SK-N-SH (cell line): ENCODE measurements around the gene CTDSPL2. TPM values are rescaled to one million over a fixed set of nuclear protein-coding genes. Genes with fewer than 3 reads are reported as not detected.

Experiments used
- CTCF ChIA-PET: fragments of 300-600, 350-600 bp; formaldehyde crosslinking; extraction: SDS; loops from one replicate; lab custom pipeline; 2021; lab: Yijun Ruan, JAX
- POLR2A ChIA-PET: fragments of 350-600 bp; sonication (Branson Sonifier 250); formaldehyde crosslinking; extraction: SDS; loops from one replicate; lab custom pipeline; 2020; ENCODE audit warnings: antibody characterized with exemption, inconsistent platforms; lab: Yijun Ruan, JAX
- DNase-seq: peaks from one replicate; pipeline ENCODE4 v3.0.0; 2012
- H2AFZ ChIP-seq: fragments of 200-600 bp; sonication (generic); 2 replicates; pipeline ENCODE4 v1.8.1; 2016; ENCODE audit warnings: antibody characterized with exemption, mild to moderate bottlenecking, low read depth
- H3F3A ChIP-seq: fragments of 200-600 bp; sonication (generic); replicated peaks from 2 replicates; pipeline ENCODE3; 2016; ENCODE audit warnings: antibody characterized with exemption, mild to moderate bottlenecking; ENCODE audit not compliant: insufficient read depth
- H3K27ac ChIP-seq, 2 experiments: fragments of 200-500 bp in 1 of 2; fragments of 200-600 bp in 1 of 2; sonication (Bioruptor generic) in 1 of 2; sonication (generic), shearing (Covaris generic) in 1 of 2; 2 replicates each; pipeline versions ENCODE4 v1.5.1 to v1.6.1; 2014 to 2016; ENCODE audit warnings: low read depth in 2 of 2, inconsistent platforms in 1 of 2, low read length in 1 of 2, mild to moderate bottlenecking in 1 of 2, mixed read lengths in 1 of 2
- H3K27me3 ChIP-seq: fragments of 200-600 bp; sonication (generic), shearing (Covaris generic); 2 replicates; pipeline ENCODE4 v1.6.1; 2016; ENCODE audit warnings: mixed run types; ENCODE audit not compliant: insufficient read depth
- H3K36me3 ChIP-seq, 2 experiments: fragments of 200-500 bp in 1 of 2; fragments of 200-600 bp in 1 of 2; sonication (Bioruptor generic) in 1 of 2; sonication (generic) in 1 of 2; replicated peaks in 1 of 2; 2 replicates each; pipeline versions ENCODE3 to v1.5.1; 2014 to 2016; ENCODE audit warnings: low read length in 1 of 2, mild to moderate bottlenecking in 1 of 2; ENCODE audit not compliant: insufficient read depth in 2 of 2, control insufficient read depth in 1 of 2
- H3K4me1 ChIP-seq, 2 experiments: fragments of 200-500 bp in 1 of 2; fragments of 200-600 bp in 1 of 2; sonication (Bioruptor generic) in 1 of 2; sonication (generic), shearing (Covaris generic) in 1 of 2; 2 replicates each; pipeline versions ENCODE4 v1.5.1 to v1.6.1; 2014 to 2016; ENCODE audit warnings: low read depth in 1 of 2, low read length in 1 of 2, mixed run types in 1 of 2; ENCODE audit not compliant: insufficient read depth in 2 of 2, control insufficient read depth in 1 of 2
- H3K4me2 ChIP-seq: fragments of 200-600 bp; sonication (generic), shearing (Covaris generic); 2 replicates; pipeline ENCODE4 v1.6.1; 2017; ENCODE audit warnings: mixed run types
- H3K4me3 ChIP-seq, 2 experiments: fragments of 200-500 bp in 1 of 2; fragments of 200-600 bp in 1 of 2; sonication (Bioruptor generic) in 1 of 2; sonication (generic), shearing (Covaris generic) in 1 of 2; 2 replicates each; pipeline versions ENCODE4 v1.5.1 to v1.8.1; 2014 to 2016; ENCODE audit warnings: low read depth in 2 of 2, inconsistent platforms in 1 of 2, low read length in 1 of 2, mild to moderate bottlenecking in 1 of 2, mixed read lengths in 1 of 2, moderate library complexity in 1 of 2
- H3K79me2 ChIP-seq: fragments of 200-600 bp; sonication (generic); 2 replicates; pipeline ENCODE4 v1.8.1; 2017; ENCODE audit warnings: mild to moderate bottlenecking; ENCODE audit not compliant: insufficient read depth
- H3K9ac ChIP-seq: fragments of 200-600 bp; sonication (generic); 2 replicates; pipeline ENCODE4 v1.6.1; 2017; ENCODE audit warnings: mixed run types
- H3K9me2 ChIP-seq: fragments of 200-600 bp; sonication (generic); 2 replicates; pipeline ENCODE4 v1.6.1; 2017; ENCODE audit warnings: mixed run types
- H3K9me3 ChIP-seq: fragments of 200-600 bp; sonication (generic); 2 replicates; pipeline ENCODE4 v1.6.1; 2017; ENCODE audit warnings: mixed run types, mild to moderate bottlenecking, moderate library complexity
- H4K20me1 ChIP-seq: fragments of 200-600 bp; sonication (generic); 2 replicates; pipeline ENCODE4 v1.6.1; 2017; ENCODE audit warnings: mild to moderate bottlenecking, mixed run types; ENCODE audit not compliant: insufficient read depth
- CHD2 ChIP-seq: fragments of 150-350 bp; IDR thresholded peaks from 2 replicates; pipeline ENCODE4 v1.6.1; 2018; ENCODE audit warnings: low read length; ENCODE audit not compliant: partially characterized antibody
- FOSL2 ChIP-seq: IDR thresholded peaks from 2 replicates; pipeline ENCODE4 v1.4.0; 2012; ENCODE audit warnings: low read depth, mild to moderate bottlenecking, moderate library complexity, borderline replicate concordance
- FOXJ3 ChIP-seq: sonication (generic); formaldehyde crosslinking; IDR thresholded peaks from 2 replicates; pipeline ENCODE4 v1.5.1; 2020; ENCODE audit warnings: mild to moderate bottlenecking, missing genetic modification reagents
- GABPA ChIP-seq: IDR thresholded peaks from 2 replicates; pipeline ENCODE4 v1.4.0; 2012; ENCODE audit warnings: low read depth, mild to moderate bottlenecking
- GATA2 ChIP-seq: sonication (generic); formaldehyde crosslinking; IDR thresholded peaks from 2 replicates; pipeline ENCODE4 v1.5.0; 2020; ENCODE audit warnings: mild to moderate bottlenecking, missing genetic modification reagents
- IRF3 ChIP-seq: fragments of 150-350 bp; IDR thresholded peaks from 2 replicates; pipeline ENCODE4 v1.6.1; 2016; ENCODE audit warnings: mild to moderate bottlenecking, low read depth, low read length
- MAX ChIP-seq: IDR thresholded peaks from 2 replicates; pipeline ENCODE4 v1.4.0; 2012; ENCODE audit warnings: low read depth
- MEF2A ChIP-seq: IDR thresholded peaks from 2 replicates; pipeline ENCODE4 v1.4.0; 2012; ENCODE audit warnings: low read depth, borderline replicate concordance
- MXI1 ChIP-seq: IDR thresholded peaks from 2 replicates; pipeline ENCODE4 v1.6.1; 2012; ENCODE audit warnings: mild to moderate bottlenecking, low read depth, low read length, improper control_type of control experiment
- NFIC ChIP-seq: IDR thresholded peaks from 2 replicates; pipeline ENCODE4 v1.4.0; 2012; ENCODE audit warnings: borderline replicate concordance
- NRF1 ChIP-seq: IDR thresholded peaks from 2 replicates; pipeline ENCODE4 v1.6.1; 2012; ENCODE audit warnings: low read depth, mild to moderate bottlenecking, low read length
- PBX3 ChIP-seq: IDR thresholded peaks from 2 replicates; pipeline ENCODE4; 2012
- POLR2AphosphoS5 ChIP-seq: IDR thresholded peaks from 2 replicates; pipeline ENCODE4 v1.6.1; 2012; ENCODE audit warnings: low read depth, low read length
- REST ChIP-seq: IDR thresholded peaks from 2 replicates; pipeline ENCODE4 v1.6.1; 2012; ENCODE audit warnings: mild to moderate bottlenecking, low read depth, low read length, moderate library complexity
- RFX5 ChIP-seq: IDR thresholded peaks from 2 replicates; pipeline ENCODE4 v1.6.1; 2012; ENCODE audit warnings: mild to moderate bottlenecking, improper control_type of control experiment, low read length
- RXRA ChIP-seq: IDR thresholded peaks from 2 replicates; pipeline ENCODE4 v1.4.0; 2012; ENCODE audit warnings: low read depth, mild to moderate bottlenecking, borderline replicate concordance
- SIN3A ChIP-seq: IDR thresholded peaks from 2 replicates; pipeline ENCODE4 v1.6.1; 2012; ENCODE audit warnings: low read depth, mild to moderate bottlenecking, low read length, moderate library complexity, borderline replicate concordance
- SMC3 ChIP-seq: IDR thresholded peaks from 2 replicates; pipeline ENCODE4 v1.6.1; 2012; ENCODE audit warnings: low read depth, low read length, improper control_type of control experiment
- TAF1 ChIP-seq: IDR thresholded peaks from 2 replicates; pipeline ENCODE4 v1.6.1; 2012; ENCODE audit warnings: low read depth, mild to moderate bottlenecking, low read length, moderate library complexity, borderline replicate concordance
- TCF12 ChIP-seq: IDR thresholded peaks from 2 replicates; pipeline ENCODE4 v1.4.0; 2012
- USF2 ChIP-seq: fragments of 150-350 bp; IDR thresholded peaks from 2 replicates; pipeline ENCODE4 v1.6.1; 2017; ENCODE audit warnings: antibody characterized with exemption, low read length, low read depth, borderline replicate concordance
- ZBTB33 ChIP-seq: IDR thresholded peaks from 2 replicates; pipeline ENCODE4 v1.4.0; 2012; ENCODE audit warnings: low read depth, borderline replicate concordance
- WGBS: methylation state at CpG from one replicate; pipeline ENCODE4 v1.1.6; 2017; ENCODE audit warnings: low lambda C conversion rate; 5-methylcytosine and 5-hydroxymethylcytosine counted together
- polyA plus RNA-seq, 3 experiments: library from polyadenylated mRNA; depleted of rRNA; stranded (reverse); fragments of >200 nt; gene quantifications; 2 replicates each; pipeline ENCODE4 v1.2.3, GENCODE V29; 2012

CTDSPL2 gene
- polyA plus RNA-seq (2012; rRNA removed), result 9.0 and 13.7 TPM in 2 replicates
- polyA plus RNA-seq (2012; cell fraction: cytosol; rRNA removed), result 13.3 and 16.8 TPM in 2 replicates
- polyA plus RNA-seq (2012; cell fraction: nucleus; rRNA removed), result 6.3 and 10.5 TPM in 2 replicates

- Histone ChIP-seq H3K9me2 (no peaks in the 10 kb centered on the region), H3K4me1 (peaks cover 0 to 3% of the 10 kb centered on the region in 2 experiments; a peak in 2 of 4 replicates), H3K4me2 (peak within 1 kb of the TSS; percentile 77), H3K9ac (peak within 1 kb of the TSS; percentile 98), H3K79me2 (peaks cover 47% of the 10 kb centered on the region), H3K9me3 (no peaks in the 10 kb centered on the region), H3K36me3 (peaks cover 0 to 3% of the 10 kb centered on the region in 2 experiments), H3F3A (peaks cover 13% of the 10 kb centered on the region), H3K27me3 (no peaks in the 10 kb centered on the region), H4K20me1 (peaks cover 29% of the 10 kb centered on the region), H3K27ac (peak within 1 kb of the TSS; percentile 99), H2AFZ (peak within 1 kb of the TSS; percentile 98), H3K4me3 (peak within 1 kb of the TSS; percentile 76 to 86)
- POLR2A ChIA-PET, result interaction anchor here (0.6 to 2.2 kb wide), 10 partner anchors 8 to 681 kb away, joined by 3 to 10 read pairs (median 4); partner anchors contain the start of genes EIF3J, GOLM2 and PDIA3
- 0% methylated on average over 32 of the region's 53 CpGs for WGBS
- peak; percentile 89 for DNase-seq
- CTCF ChIA-PET, result interaction anchor here (0.7 to 3.3 kb wide), 12 partner anchors 12 to 555 kb away, joined by 3 to 18 read pairs (median 3); partner anchors contain the start of gene GOLM2
- no peak for TF ChIP-seq SMC3
- no peak; the same call in 1 of the 2 replicates for TF ChIP-seq NFIC
- peak; percentile 73 for TF ChIP-seq POLR2AphosphoS5
- TF ChIP-seq NRF1, result peak; percentile 77
- TF ChIP-seq PBX3, result no peak
- peak; percentile 53 for TF ChIP-seq GABPA
- TF ChIP-seq FOSL2, result no peak
- peak; percentile 60 for TF ChIP-seq MXI1
- TF ChIP-seq REST, result no peak
- peak; percentile 4; the same call in 1 of the 2 replicates for TF ChIP-seq TCF12
- no peak for TF ChIP-seq MEF2A
- TF ChIP-seq GATA2 (CRISPR knock-in tag), result no peak
- TF ChIP-seq FOXJ3 (CRISPR knock-in tag), result no peak; the same call in 1 of the 2 replicates
- TF ChIP-seq RXRA, result no peak
- peak; percentile 73 for TF ChIP-seq MAX
- TF ChIP-seq SIN3A, result peak; percentile 55; the same call in 1 of the 2 replicates
- peak; percentile 6 for TF ChIP-seq CHD2
- no peak for TF ChIP-seq USF2
- TF ChIP-seq TAF1, result peak; percentile 87
- TF ChIP-seq RFX5, result no peak
- TF ChIP-seq ZBTB33, result no peak; the same call in 1 of the 2 replicates
- TF ChIP-seq IRF3, result no peak
Observed at GRCh38 chr15:44426975-44427755, at the start of gene CTDSPL2. Gene CTDSPL2, plus strand, starts transcription at chr15:44427629. Its CDS starts 31,386 bp downstream, at chr15:44459015.
